Measurements from ENCODE around the gene SPC25. TPM values are rescaled to one million over a fixed set of nuclear protein-coding genes. Genes with fewer than 3 reads are reported as not detected.

SPC25 gene
- total RNA-seq, 1 experiment from 2014 or later, result 29.8 TPM

- no peaks in the 10 kb centered on the region for H3K9me2 ChIP-seq (ENCODE audit: insufficient read depth)
- intact Hi-C loops (cut with micrococcal nuclease), result no loop called here
- no peaks in the 10 kb centered on the region for H3K9me3 ChIP-seq (ENCODE audit: control insufficient read depth in 1 of 2, insufficient read depth in 1 of 2, low read depth in 1 of 2, low read length in 2 of 2)
- H2AFZ ChIP-seq (ENCODE audit: low read depth, low read length, poor library complexity, severe bottlenecking), result no peak overlapping the region
- H3K27me3 ChIP-seq (ENCODE audit: insufficient read depth, low read length), result no peaks in the 10 kb centered on the region
- H3K4me1 ChIP-seq (ENCODE audit: control insufficient read depth in 1 of 2, insufficient read depth in 2 of 2, low read length in 2 of 2), result peaks cover 0 to 14% of the 10 kb centered on the region in 2 experiments; a peak in 2 of 4 replicates
- H3K9ac ChIP-seq (ENCODE audit: low read length), result no peak overlapping the region
- no peaks in the 10 kb centered on the region for H3K79me2 ChIP-seq (ENCODE audit: insufficient read depth, low read length)
- ATAC-seq (peak; percentile 83), DNase-seq (ENCODE audit: low read depth, low spot score) (peak; percentile 29)
- RAD21 ChIA-PET (ENCODE audit: low non-redundant PET in 1 of 2, low total read pairs in 2 of 2, uncharacterized antibody in 2 of 2, unreplicated experiment in 2 of 2), result no interaction called here
- no peak overlapping the region for H3K27ac ChIP-seq (ENCODE audit: low read depth, low read length)
- CTCF ChIA-PET, result no interaction called here
- TF ChIP-seq POLR2A (IDR thresholded peaks at IDR 0.05; ENCODE audit: borderline replicate concordance, extremely low read depth, insufficient read depth, insufficient read length) (no peak), FOSL1 (IDR thresholded peaks at IDR 0.05; ENCODE audit: low read depth) (peak; percentile 56; the same call in 1 of the 2 replicates), POLR2AphosphoS5 (IDR thresholded peaks at IDR 0.05; ENCODE audit: low read depth, low read length) (0 out of 2 replicates have a peak, but pooled peaks have one; percentile 23), SP1 (IDR thresholded peaks at IDR 0.05; ENCODE audit: low read depth) (no peak; the same call in 1 of the 2 replicates), ELF1 (IDR thresholded peaks at IDR 0.05; ENCODE audit: borderline replicate concordance, low read depth) (no peak), ZFX (IDR thresholded peaks at IDR 0.05) (no peak)
- TF ChIP-seq, protein P1, sequence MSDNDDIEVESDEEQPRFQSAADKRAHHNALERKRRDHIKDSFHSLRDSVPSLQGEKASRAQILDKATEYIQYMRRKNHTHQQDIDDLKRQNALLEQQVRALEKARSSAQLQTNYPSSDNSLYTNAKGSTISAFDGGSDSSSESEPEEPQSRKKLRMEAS (IDR thresholded peaks at IDR 0.05), result no peak; the same call in 1 of the 2 replicates
- POLR2A ChIA-PET, result no interaction called here
- no peaks in the 10 kb centered on the region for H4K20me1 ChIP-seq (ENCODE audit: insufficient read depth)
- H3K4me3 ChIP-seq (replicated peaks in 1 of 2; ENCODE audit: low read depth in 1 of 2, low read length in 2 of 2), result no peak overlapping the region
- no peaks in the 10 kb centered on the region for H3K36me3 ChIP-seq (ENCODE audit: control insufficient read depth in 1 of 2, insufficient read depth in 2 of 2, low read length in 2 of 2)
- BruUV-seq (replicated peaks), result no TSS peak
- peak overlapping the region; percentile 29 for H3K4me2 ChIP-seq (ENCODE audit: low read length)
These were observed 38.4 kb downstream of the SPC25 start for GRCh38 chr2:168851674-168852320.

DNA sequence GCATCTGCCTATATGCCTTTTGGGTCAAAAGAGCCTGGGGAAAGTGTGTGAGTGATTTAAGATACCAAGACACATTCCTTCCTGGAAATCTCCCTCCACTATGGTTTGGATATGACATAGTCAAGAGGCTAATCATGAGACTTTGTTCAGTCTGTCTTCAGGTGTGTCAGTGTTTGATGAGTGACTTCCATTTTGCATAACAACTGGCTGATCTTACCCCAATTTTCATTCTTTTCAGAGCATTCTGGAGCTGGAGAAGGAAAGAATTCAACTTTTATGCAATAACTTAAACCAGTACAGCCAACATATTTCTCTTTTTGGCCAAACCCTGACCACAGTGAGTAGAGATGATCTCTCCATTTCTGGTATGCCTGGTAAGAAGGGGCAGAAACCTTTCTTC lies 39.4 kb downstream of the SPC25 start:
- Histone ChIP-seq H3K4me2 (ENCODE audit: low read length) (no peak overlapping the region), H3K9me3 (ENCODE audit: control insufficient read depth in 1 of 2, insufficient read depth in 1 of 2, low read depth in 1 of 2, low read length in 2 of 2) (no peaks in the 10 kb centered on the region), H2AFZ (ENCODE audit: low read depth, low read length, poor library complexity, severe bottlenecking) (no peak overlapping the region), H3K9me2 (ENCODE audit: insufficient read depth) (no peaks in the 10 kb centered on the region), H3K27me3 (ENCODE audit: insufficient read depth, low read length) (no peaks in the 10 kb centered on the region), H3K27ac (ENCODE audit: low read depth, low read length) (no peak overlapping the region), H3K79me2 (ENCODE audit: insufficient read depth, low read length) (no peaks in the 10 kb centered on the region), H4K20me1 (ENCODE audit: insufficient read depth) (no peaks in the 10 kb centered on the region), H3K4me3 (replicated peaks in 1 of 2; ENCODE audit: low read depth in 1 of 2, low read length in 2 of 2) (no peak overlapping the region), H3K9ac (ENCODE audit: low read length) (no peak overlapping the region), H3K4me1 (ENCODE audit: control insufficient read depth in 1 of 2, insufficient read depth in 2 of 2, low read length in 2 of 2) (peaks cover 0 to 14% of the 10 kb centered on the region in 2 experiments; a peak in 2 of 4 replicates), H3K36me3 (ENCODE audit: control insufficient read depth in 1 of 2, insufficient read depth in 2 of 2, low read length in 2 of 2) (no peaks in the 10 kb centered on the region)
- TF ChIP-seq EGR1 (IDR thresholded peaks at IDR 0.05; ENCODE audit: low read depth) (no peak), ZNF274 (IDR thresholded peaks at IDR 0.05; ENCODE audit: low read depth, low read length) (no peak), SP1 (IDR thresholded peaks at IDR 0.05; ENCODE audit: low read depth) (no peak), SIN3A (IDR thresholded peaks at IDR 0.05; ENCODE audit: low read depth) (no peak), TCF7L2 (IDR thresholded peaks at IDR 0.05; ENCODE audit: borderline replicate concordance, extremely low read depth, insufficient read depth, insufficient read length) (no peak), EZH2phosphoT487 (IDR thresholded peaks at IDR 0.05; ENCODE audit: borderline replicate concordance) (no peak), REST (IDR thresholded peaks at IDR 0.05; ENCODE audit: low read depth) (no peak), JUND (IDR thresholded peaks at IDR 0.05) (no peak)
- intact Hi-C loops (cut with micrococcal nuclease), result no loop called here
- BruUV-seq (replicated peaks), result no TSS peak
- CTCF ChIA-PET, result no interaction called here
- ATAC-seq, result no peak
- POLR2A ChIA-PET, result no interaction called here
- no peak for DNase-seq (ENCODE audit: low read depth, low spot score)
- RAD21 ChIA-PET (ENCODE audit: low non-redundant PET in 1 of 2, low total read pairs in 2 of 2, uncharacterized antibody in 2 of 2, unreplicated experiment in 2 of 2), result no interaction called here

Measured in HCT116 (cell line).